Cardiac fibroblast (primary cell): Measurements from ENCODE around the gene CYTH3.

Experiments
- DNase-seq, 2 donors: peaks; one replicate each; pipeline versions ENCODE4 v3.0.0 to v3.0.0-alpha.2; 2010; ENCODE audit warnings: low read depth in 2 of 2
- H3K4me3 ChIP-seq, 2 donors: replicated peaks in 1 of 2; 1 replicate in 1 of 2; 2 replicates in 1 of 2; pipeline ENCODE4 v1.5.1; 2011; ENCODE audit warnings: low read depth in 2 of 2, low read length in 2 of 2, mild to moderate bottlenecking in 2 of 2, moderate library complexity in 1 of 2
- CTCF ChIP-seq: IDR thresholded peaks from one replicate; pipeline ENCODE4 v1.5.1; 2011; ENCODE audit warnings: low read depth, mild to moderate bottlenecking, low read length, inconsistent platforms

CYTH3 gene

GRCh38 chr7:6167587-6168476 lies 104.6 kb downstream of the CYTH3 start:
- DNase-seq: no peak
- H3K4me3 ChIP-seq: no peak overlapping the region
- TF ChIP-seq CTCF: no peak

- DNase-seq: no peak
- TF ChIP-seq CTCF: no peak
- no peak overlapping the region for H3K4me3 ChIP-seq
Measured at GRCh38 chr7:6167004-6167551, 105.3 kb downstream of the CYTH3 start.

DNA sequence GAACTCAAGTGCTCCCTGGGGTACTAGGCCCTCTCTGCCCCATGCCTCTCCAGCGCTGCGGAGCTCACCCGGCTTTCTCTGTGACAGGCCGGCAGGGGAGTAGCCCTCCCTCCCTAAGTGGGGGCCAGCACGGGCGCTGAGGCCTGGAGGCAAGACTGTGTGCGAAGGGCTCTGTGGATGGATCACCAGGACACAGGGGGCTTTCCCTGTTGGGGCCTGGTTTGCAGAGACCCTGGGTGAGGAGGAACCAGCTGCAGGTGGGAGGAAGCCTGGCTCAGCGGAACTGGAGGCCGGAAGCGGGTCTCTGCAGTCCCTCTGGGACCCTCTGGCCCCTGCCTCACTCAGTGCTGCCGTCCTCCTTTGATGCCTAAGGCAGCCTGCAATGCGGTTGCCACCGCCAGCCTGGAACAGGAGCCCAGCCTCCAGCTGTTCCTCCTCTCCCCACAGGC lies 106.0 kb downstream of the CYTH3 start:
- H3K4me3 ChIP-seq: no peak overlapping the region
- DNase-seq: no peak
- TF ChIP-seq CTCF: no peak

DNA sequence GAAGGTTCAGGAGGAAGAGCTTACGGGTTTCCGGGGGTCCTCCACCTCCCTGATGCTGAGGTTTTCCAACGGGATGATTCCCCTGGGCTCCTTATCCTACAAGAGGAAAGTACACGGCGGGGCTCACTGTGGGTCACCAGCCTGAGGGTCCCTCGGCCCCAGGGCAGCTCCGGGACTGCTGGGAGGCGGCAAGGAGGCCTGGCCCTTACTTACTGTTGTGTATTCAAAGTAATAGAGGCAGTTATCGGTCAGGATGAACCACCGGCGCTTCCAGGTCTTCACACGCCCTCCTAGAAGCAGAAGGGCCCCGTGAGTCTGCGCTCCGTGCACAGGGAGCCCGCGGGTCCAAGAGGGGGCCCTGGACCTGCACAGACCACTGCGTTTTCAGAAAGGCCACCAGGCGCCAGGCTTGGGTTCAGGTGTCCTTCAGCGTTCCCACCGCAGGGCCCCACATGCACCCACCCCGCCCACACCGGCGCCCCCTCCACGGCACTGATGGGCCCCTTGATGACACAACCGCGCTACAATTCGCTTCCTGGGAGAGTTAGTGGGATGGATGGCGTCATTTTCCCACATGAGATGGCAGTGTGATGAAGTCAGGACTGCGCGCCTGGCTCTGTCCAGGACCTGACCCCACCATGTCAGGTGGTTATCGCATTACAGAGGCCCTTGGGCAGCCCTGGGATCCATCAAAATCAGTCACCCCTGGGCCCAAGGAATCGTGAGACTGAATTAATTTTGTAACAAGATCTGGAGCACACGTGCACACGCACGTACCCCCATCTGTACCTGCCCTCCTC lies 106.7 kb downstream of the CYTH3 start:
- H3K4me3 ChIP-seq: no peak overlapping the region
- TF ChIP-seq CTCF: no peak
- DNase-seq: no peak

- no peak for TF ChIP-seq CTCF
- no peak overlapping the region for H3K4me3 ChIP-seq
- no peak for DNase-seq
Measured at GRCh38 chr7:6165075-6165474, 107.3 kb downstream of the CYTH3 start.

- no peak for DNase-seq
- no peak overlapping the region for H3K4me3 ChIP-seq
- peak; percentile 38 for TF ChIP-seq CTCF
Measured at GRCh38 chr7:6164491-6164890, 107.9 kb downstream of the CYTH3 start.
